Prostate gland (tissue), 2 donors: ENCODE measurements around the gene MORC2. TPM values are rescaled to one million over a fixed set of nuclear protein-coding genes. Genes with fewer than 3 reads are reported as not detected.
A peak's percentile ranks its signal among the peaks of the same experiment; 100 is the strongest.

ENCODE experiments used
- DNase-seq: peaks from one replicate; pipeline ENCODE4 v3.0.0-alpha.2; 2019; ENCODE audit warnings: low spot score
- H3K27ac ChIP-seq, 2 donors: fragments of 200-600 bp; sonication (generic); 2 replicates each; pipeline ENCODE4 v1.5.1; 2017 to 2019
- H3K27me3 ChIP-seq: fragments of 200-600 bp; sonication (generic); replicated peaks from 2 replicates; pipeline ENCODE4 v1.5.1; 2019; ENCODE audit not compliant: insufficient read depth
- H3K36me3 ChIP-seq, 2 donors: fragments of 200-600 bp; sonication (generic); 1 replicate in 1 of 2; 2 replicates in 1 of 2; pipeline versions ENCODE4 v1.5.1 to v1.8.1; 2017 to 2019
- H3K4me1 ChIP-seq: fragments of 200-600 bp; sonication (generic); replicated peaks from 2 replicates; pipeline ENCODE4 v1.5.1; 2019
- H3K4me3 ChIP-seq, 2 donors: fragments of 200-600 bp; sonication (generic); 2 replicates each; pipeline ENCODE4 v1.5.1; 2017 to 2019
- H3K9me3 ChIP-seq: fragments of 200-600 bp; sonication (generic); 2 replicates; pipeline ENCODE4 v1.5.1; 2017
- CTCF ChIP-seq, 4 experiments: fragments of 200-600 bp in 2 of 4; fragments of 450-650 bp in 2 of 4; sonication (generic) in 2 of 4; IDR thresholded peaks; 1 replicate in 3 of 4; 2 replicates in 1 of 4; pipeline ENCODE4 v1.5.1; 2016 to 2019; ENCODE audit warnings: antibody characterized with exemption in 4 of 4, mild to moderate bottlenecking in 2 of 4, moderate library complexity in 2 of 4
- POLR2A ChIP-seq: fragments of 450-650 bp; IDR thresholded peaks from one replicate; pipeline ENCODE4 v1.6.1; 2016; ENCODE audit warnings: antibody characterized with exemption, mild to moderate bottlenecking
- POLR2AphosphoS5 ChIP-seq: sonication (generic); formaldehyde crosslinking; IDR thresholded peaks from one replicate; pipeline ENCODE4 v1.6.1; 2017; ENCODE audit warnings: antibody characterized with exemption
- WGBS: methylation state at CpG from one replicate; pipeline ENCODE4 v1.1.5; 2018; 5-methylcytosine and 5-hydroxymethylcytosine counted together
- intact Hi-C: fragments of 100-400 bp; cut with DNase I; formaldehyde crosslinking; loops from one replicate; pipeline ENCODE4 v1.14.2; 2022
- total RNA-seq, 2 donors: library from RNA; depleted of rRNA; stranded (reverse); fragments of >200 nt; gene quantifications; one replicate each; pipeline ENCODE4 v1.1.0, GENCODE V29; 2016

The MORC2 gene
- total RNA-seq, 2 donors from 2014 or later: 19.7 to 74.8 TPM

- Histone ChIP-seq H3K4me1 (no peaks in the 10 kb centered on the region), H3K27me3 (no peaks in the 10 kb centered on the region), H3K9me3 (no peaks in the 10 kb centered on the region), H3K4me3 (no peak overlapping the region), H3K27ac (no peak overlapping the region), H3K36me3 (no peaks in the 10 kb centered on the region)
- TF ChIP-seq POLR2A (no peak), POLR2AphosphoS5 (no peak), CTCF (IDR thresholded peaks at IDR 0.05) (no peak)
- no peak for DNase-seq
- 40% methylated on average over 2 of the region's 2 CpGs for whole genome bisulfite sequencing
- intact Hi-C loops: no loop called here
Observed at GRCh38 chr22:30996462-30996861, 27.9 kb upstream of the MORC2 start.

- DNase-seq: no peak
- Histone ChIP-seq H3K9me3 (no peaks in the 10 kb centered on the region), H3K4me3 (no peak overlapping the region), H3K27ac (no peak overlapping the region), H3K4me1 (no peaks in the 10 kb centered on the region), H3K36me3 (no peaks in the 10 kb centered on the region), H3K27me3 (no peaks in the 10 kb centered on the region)
- intact Hi-C loops: no loop called here
- 96% methylated on average over 1 of the region's 1 CpG for WGBS
- TF ChIP-seq POLR2A (no peak), CTCF (IDR thresholded peaks at IDR 0.05) (no peak)
Observed at GRCh38 chr22:30994960-30995359, 26.4 kb upstream of the MORC2 start.

GRCh38 chr22:30992565-30992964 lies 24.0 kb upstream of the MORC2 start:
- Histone ChIP-seq H3K4me3 (no peak overlapping the region), H3K4me1 (no peaks in the 10 kb centered on the region), H3K9me3 (no peaks in the 10 kb centered on the region), H3K27ac (no peak overlapping the region), H3K36me3 (no peaks in the 10 kb centered on the region), H3K27me3 (no peaks in the 10 kb centered on the region)
- intact Hi-C loops: no loop called here
- no peak for DNase-seq
- 9% methylated on average over 2 of the region's 2 CpGs for WGBS
- TF ChIP-seq POLR2A: no peak
- no peak for TF ChIP-seq CTCF (IDR thresholded peaks at IDR 0.05)
- no peak for TF ChIP-seq POLR2AphosphoS5

GRCh38 chr22:30990690-30991089 lies 22.1 kb upstream of the MORC2 start:
- H3K36me3 ChIP-seq: no peaks in the 10 kb centered on the region
- 95% methylated on average over 1 of the region's 1 CpG for WGBS
- H3K27me3 ChIP-seq: no peaks in the 10 kb centered on the region
- H3K4me1 ChIP-seq: no peaks in the 10 kb centered on the region
- DNase-seq: no peak
- TF ChIP-seq POLR2A: no peak
- TF ChIP-seq POLR2AphosphoS5: no peak
- no peak for TF ChIP-seq CTCF (IDR thresholded peaks at IDR 0.05)
- intact Hi-C loops: no loop called here
- no peak overlapping the region for H3K27ac ChIP-seq
- no peaks in the 10 kb centered on the region for H3K9me3 ChIP-seq
- no peak overlapping the region for H3K4me3 ChIP-seq

DNA sequence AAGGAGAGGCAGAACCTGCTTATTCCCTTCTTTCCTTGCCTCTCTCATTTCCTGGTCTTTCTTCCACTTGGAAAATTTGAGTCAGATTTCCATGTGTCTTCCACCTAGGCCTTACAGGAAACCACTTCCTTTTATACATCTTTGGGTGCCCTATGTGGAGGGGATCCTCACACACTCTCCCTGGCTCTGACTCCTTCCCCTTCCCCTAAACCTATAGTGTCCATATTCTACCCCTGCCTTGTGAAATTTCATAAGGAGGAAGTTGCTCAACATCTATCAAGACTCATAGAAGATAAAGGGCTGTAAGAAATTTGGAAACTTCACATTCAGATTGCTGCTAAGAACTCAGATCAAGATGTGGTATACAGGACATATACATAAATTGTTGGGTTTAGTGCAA lies 20.9 kb upstream of the MORC2 start:
- Histone ChIP-seq H3K4me3 (no peak overlapping the region), H3K36me3 (no peaks in the 10 kb centered on the region), H3K27me3 (no peaks in the 10 kb centered on the region), H3K27ac (no peak overlapping the region), H3K9me3 (no peaks in the 10 kb centered on the region), H3K4me1 (no peaks in the 10 kb centered on the region)
- no peak for DNase-seq
- intact Hi-C loops: no loop called here
- TF ChIP-seq POLR2AphosphoS5: peak; percentile 0
- no peak for TF ChIP-seq CTCF (IDR thresholded peaks at IDR 0.05)
